K562 (cell line): Measurements from ENCODE around the gene HMGN1. TPM values are rescaled to one million over a fixed set of nuclear protein-coding genes. Genes with fewer than 3 reads are reported as not detected.
A peak's percentile ranks its signal among the peaks of the same experiment; 100 is the strongest.

Source experiments
- CBFA2T3 ChIP-seq: fragments of 450-650 bp; IDR thresholded peaks from 2 replicates; pipeline ENCODE4 v1.6.1; 2017
- CHD2 ChIP-seq: IDR thresholded peaks from 2 replicates; pipeline ENCODE4 v1.6.1; 2011; ENCODE audit warnings: low read depth, low read length
- CREB3L1 ChIP-seq: fragments of 450-650 bp; IDR thresholded peaks from 2 replicates; pipeline ENCODE4 v1.6.1; 2014; ENCODE audit warnings: low read depth, mild to moderate bottlenecking, moderate library complexity, borderline replicate concordance
- E2F3 ChIP-seq: fragments of 250-450 bp; sonication (Bioruptor Pico); IDR thresholded peaks from 2 replicates; pipeline ENCODE4 v1.4.0; 2020; ENCODE audit warnings: mild to moderate bottlenecking
- E2F5 ChIP-seq: sonication (generic); formaldehyde crosslinking; IDR thresholded peaks from 2 replicates; pipeline ENCODE4 v1.8.0; 2022; ENCODE audit warnings: mild to moderate bottlenecking, missing genetic modification reagents
- GTF2B ChIP-seq: IDR thresholded peaks from 2 replicates; pipeline ENCODE4 v1.6.1; 2011; ENCODE audit not compliant: insufficient read length; ENCODE audit errors: extremely low read depth
- HNRNPUL1 ChIP-seq: fragments of 200-400 bp; formaldehyde crosslinking; IDR thresholded peaks from 2 replicates; pipeline ENCODE4 v1.6.1; 2017; ENCODE audit warnings: low read length
- L3MBTL2 ChIP-seq: fragments of 450-650 bp; IDR thresholded peaks from 2 replicates; pipeline ENCODE4 v1.6.1; 2016; ENCODE audit warnings: mild to moderate bottlenecking, moderate library complexity
- MAZ ChIP-seq, 2 experiments: fragments of 450-650 bp in 1 of 2; sonication (generic) in 1 of 2; formaldehyde crosslinking; IDR thresholded peaks in 1 of 2; conservative IDR thresholded peaks in 1 of 2; 2 replicates each; pipeline versions ENCODE4 v1.4.0 to v1.5.0; 2020; ENCODE audit warnings: mild to moderate bottlenecking in 1 of 2, missing genetic modification reagents in 1 of 2
- NRF1 ChIP-seq, 2 experiments: fragments of 450-650 bp; IDR thresholded peaks in 1 of 2; conservative IDR thresholded peaks in 1 of 2; 2 replicates each; pipeline ENCODE4 v1.6.1; 2014; ENCODE audit warnings: mild to moderate bottlenecking in 2 of 2
- PHB ChIP-seq: fragments of 250-450 bp; sonication (Bioruptor Pico); IDR thresholded peaks from 2 replicates; pipeline ENCODE4 v1.5.0; 2021
- POLR2A ChIP-seq: fragments of 450-650 bp; conservative IDR thresholded peaks from 2 replicates; pipeline ENCODE4 v1.6.1; 2016
- RAD21 ChIP-seq, 2 experiments: fragments of 250-450 bp in 1 of 2; fragments of 450-650 bp in 1 of 2; sonication (Bioruptor Pico) in 1 of 2; formaldehyde crosslinking in 1 of 2; IDR thresholded peaks in 1 of 2; conservative IDR thresholded peaks in 1 of 2; 2 replicates each; pipeline versions ENCODE4 v1.4.0 to v1.8.0; 2020 to 2022; ENCODE audit warnings: mild to moderate bottlenecking in 2 of 2, moderate library complexity in 1 of 2
- SMARCE1 ChIP-seq: fragments of 450-650 bp; IDR thresholded peaks from 2 replicates; pipeline ENCODE4 v1.7.1; 2016; ENCODE audit warnings: mild to moderate bottlenecking
- TCF7 ChIP-seq: sonication (generic); IDR thresholded peaks from 2 replicates; pipeline ENCODE4 v1.6.1; 2016; ENCODE audit warnings: antibody characterized with exemption, borderline replicate concordance
- ZBTB9 ChIP-seq: fragments of 450-650 bp; formaldehyde crosslinking; IDR thresholded peaks from 2 replicates; pipeline ENCODE4 v1.4.0; 2020; ENCODE audit warnings: mild to moderate bottlenecking, moderate library complexity
- ZNF41 ChIP-seq: fragments of 250-450 bp; sonication (Bioruptor Pico); conservative IDR thresholded peaks from 2 replicates; pipeline ENCODE4 v1.4.0; 2020; ENCODE audit warnings: mild to moderate bottlenecking
- ZNF584 ChIP-seq: fragments of 200-800 bp; sonication (Bioruptor generic); IDR thresholded peaks from 2 replicates; pipeline ENCODE4 v1.6.1; 2016; ENCODE audit warnings: low read depth, mild to moderate bottlenecking, missing genetic modification characterization, missing compliant biosample characterization
- polyA plus RNA-seq, 8 experiments: library from polyadenylated mRNA; depleted of rRNA in 4 of 8; stranded (reverse) in 5 of 8; unstranded in 3 of 8; fragments of >200 nt; fragmentation: Nextera tagmentation in 2 of 8; fragmentation: Illumina TruSeq in 1 of 8; extraction: Ambion mirVana in 2 of 8; extraction: Trizol in 1 of 8; gene quantifications; 2 replicates each; pipeline versions ENCODE4 v1.2.1 to v1.2.3, GENCODE V29; 2011 to 2014; ENCODE audit warnings: inconsistent platforms in 1 of 8, missing spikeins in 1 of 8
- total RNA-seq, 7 experiments: library from RNA; depleted of rRNA in 6 of 7; stranded (reverse); fragments of >200 nt in 6 of 7; fragmentation: Illumina TruSeq in 2 of 7; extraction: Trizol in 2 of 7; gene quantifications; 2 replicates each; pipeline versions ENCODE4 v1.2.1 to v1.2.3, GENCODE V29; 2011 to 2021; ENCODE audit warnings: low replicate concordance in 1 of 7

The HMGN1 gene
- total and polyA plus RNA-seq, 9 of the 15 experiments (the other 6 are each of a cell fraction or from before 2014, with no cell fraction given), result 124 to 626 (median 498) TPM

GRCh38 chr21:39349211-39350093, 564 bp upstream of the HMGN1 start (continued):
- TF ChIP-seq E2F5 (CRISPR knock-in tag) (0 out of 2 replicates have a peak, but pooled peaks have one; percentile 74), POLR2A (peak; percentile 97), NRF1 (conservative IDR thresholded peaks at IDR 0.05 in 1 of 2, IDR thresholded peaks at IDR 0.05 in 1 of 2) (peak; percentile 97 to 98), MAZ (CRISPR knock-in tag; conservative IDR thresholded peaks at IDR 0.05 in 1 of 2, IDR thresholded peaks at IDR 0.05 in 1 of 2) (peak in 1 of 2 experiments; percentile 60; a peak in 3 of 4 replicates), CBFA2T3 (no peak), L3MBTL2 (peak; percentile 81), E2F3 (CRISPR knock-in tag) (no peak), TCF7 (no peak; the same call in 1 of the 2 replicates), PHB (CRISPR knock-in tag) (peak; percentile 85; the same call in 1 of the 2 replicates), GTF2B (peak; percentile 14), CHD2 (peak; percentile 83), CREB3L1 (peak; percentile 74), ZNF584 (CRISPR knock-in tag) (peak; percentile 45), RAD21 (CRISPR knock-in tag; conservative IDR thresholded peaks at IDR 0.05 in 1 of 2, IDR thresholded peaks at IDR 0.05 in 1 of 2) (peak; percentile 13 to 19; a peak in 3 of 4 replicates), ZBTB9 (CRISPR knock-in tag) (peak; percentile 75; the same call in 1 of the 2 replicates), SMARCE1 (0 out of 2 replicates have a peak, but pooled peaks have one; percentile 53), ZNF41 (CRISPR knock-in tag) (no peak), HNRNPUL1 (no peak)
